ENCODE results near the gene DNAJC15.

- TF ChIP-seq, protein P1, sequence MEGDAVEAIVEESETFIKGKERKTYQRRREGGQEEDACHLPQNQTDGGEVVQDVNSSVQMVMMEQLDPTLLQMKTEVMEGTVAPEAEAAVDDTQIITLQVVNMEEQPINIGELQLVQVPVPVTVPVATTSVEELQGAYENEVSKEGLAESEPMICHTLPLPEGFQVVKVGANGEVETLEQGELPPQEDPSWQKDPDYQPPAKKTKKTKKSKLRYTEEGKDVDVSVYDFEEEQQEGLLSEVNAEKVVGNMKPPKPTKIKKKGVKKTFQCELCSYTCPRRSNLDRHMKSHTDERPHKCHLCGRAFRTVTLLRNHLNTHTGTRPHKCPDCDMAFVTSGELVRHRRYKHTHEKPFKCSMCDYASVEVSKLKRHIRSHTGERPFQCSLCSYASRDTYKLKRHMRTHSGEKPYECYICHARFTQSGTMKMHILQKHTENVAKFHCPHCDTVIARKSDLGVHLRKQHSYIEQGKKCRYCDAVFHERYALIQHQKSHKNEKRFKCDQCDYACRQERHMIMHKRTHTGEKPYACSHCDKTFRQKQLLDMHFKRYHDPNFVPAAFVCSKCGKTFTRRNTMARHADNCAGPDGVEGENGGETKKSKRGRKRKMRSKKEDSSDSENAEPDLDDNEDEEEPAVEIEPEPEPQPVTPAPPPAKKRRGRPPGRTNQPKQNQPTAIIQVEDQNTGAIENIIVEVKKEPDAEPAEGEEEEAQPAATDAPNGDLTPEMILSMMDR (IDR thresholded peaks at IDR 0.05; ENCODE audit: extremely low read depth in 1 of 2, insufficient read depth in 1 of 2, low read depth in 1 of 2, low read length in 2 of 2) = no peak
- TF ChIP-seq POLR2AphosphoS5 (IDR thresholded peaks at IDR 0.05; ENCODE audit: insufficient read depth, low read depth, low read length) (no peak), POLR2A (IDR thresholded peaks at IDR 0.05; ENCODE audit: low read depth, low read length) (no peak), JUN (IDR thresholded peaks at IDR 0.05; ENCODE audit: borderline replicate concordance, insufficient read depth, insufficient read length, low read depth) (no peak), EZH2 (IDR thresholded peaks at IDR 0.05; ENCODE audit: borderline replicate concordance, low read depth, low read length, severe bottlenecking) (no peak), GATA2 (IDR thresholded peaks at IDR 0.05; ENCODE audit: insufficient read depth, insufficient read length, low read depth, low read length) (no peak)
- TF ChIP-seq, protein P2, sequence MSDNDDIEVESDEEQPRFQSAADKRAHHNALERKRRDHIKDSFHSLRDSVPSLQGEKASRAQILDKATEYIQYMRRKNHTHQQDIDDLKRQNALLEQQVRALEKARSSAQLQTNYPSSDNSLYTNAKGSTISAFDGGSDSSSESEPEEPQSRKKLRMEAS (IDR thresholded peaks at IDR 0.05; ENCODE audit: insufficient read depth, insufficient read length) = no peak
Measured at GRCh38 chr13:43094901-43095300, 71.5 kb downstream of the DNAJC15 start.
